ENCODE measurements around the gene PRKCZ. TPM values are rescaled to one million over a fixed set of nuclear protein-coding genes. Genes with fewer than 3 reads are reported as not detected.

PRKCZ gene
- total RNA-seq, 2 donors from 2014 or later, result 12.4 to 20.7 TPM

DNA sequence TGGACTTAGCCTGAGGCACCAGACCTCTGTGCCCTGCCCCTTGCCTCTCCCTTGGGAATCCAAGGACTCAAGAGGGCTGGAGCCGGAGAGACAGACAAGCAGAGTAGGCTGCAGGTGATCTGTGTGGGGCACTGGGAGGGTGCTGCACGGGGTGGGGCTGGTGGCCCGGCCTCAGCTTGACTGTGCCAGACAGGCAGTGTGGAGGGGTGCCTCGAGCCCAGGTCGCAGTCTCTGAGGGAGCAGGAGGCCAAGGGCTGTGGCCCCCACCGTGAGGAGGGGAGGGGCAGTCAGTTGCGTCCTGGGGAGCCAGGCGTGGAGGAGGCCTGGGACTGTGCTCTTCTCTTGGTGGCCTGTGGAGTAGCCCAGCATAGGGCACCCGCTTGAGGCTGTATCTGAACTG is 27.0 kb upstream of the PRKCZ start:
- DNase-seq (no peak), ATAC-seq (no peak)
- intact Hi-C loops (cut with DNase I), result no loop called here

DNA sequence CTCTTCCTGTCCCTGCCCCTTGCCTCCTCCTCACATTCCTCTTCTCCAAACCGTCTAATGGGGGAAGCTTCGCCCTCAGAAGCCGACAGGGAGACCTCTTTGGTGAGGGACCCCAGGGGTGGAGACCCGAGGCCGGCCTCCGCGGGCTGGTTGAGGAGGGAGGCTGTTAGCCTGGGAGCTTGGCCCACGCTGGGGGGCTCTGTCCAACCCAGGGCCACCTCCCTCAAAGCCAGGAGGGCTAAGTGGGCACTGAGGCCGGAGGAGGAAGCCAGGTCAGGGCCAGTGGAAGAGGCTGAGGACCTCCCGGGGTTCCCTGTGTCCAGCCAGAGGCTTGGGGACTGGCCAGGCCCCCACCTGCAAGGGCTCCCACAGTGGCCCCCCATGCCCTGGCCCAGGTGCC is 25.8 kb upstream of the PRKCZ start:
- DNase-seq (no peak), ATAC-seq (no peak)
- intact Hi-C loops (cut with DNase I), result no loop called here

DNA sequence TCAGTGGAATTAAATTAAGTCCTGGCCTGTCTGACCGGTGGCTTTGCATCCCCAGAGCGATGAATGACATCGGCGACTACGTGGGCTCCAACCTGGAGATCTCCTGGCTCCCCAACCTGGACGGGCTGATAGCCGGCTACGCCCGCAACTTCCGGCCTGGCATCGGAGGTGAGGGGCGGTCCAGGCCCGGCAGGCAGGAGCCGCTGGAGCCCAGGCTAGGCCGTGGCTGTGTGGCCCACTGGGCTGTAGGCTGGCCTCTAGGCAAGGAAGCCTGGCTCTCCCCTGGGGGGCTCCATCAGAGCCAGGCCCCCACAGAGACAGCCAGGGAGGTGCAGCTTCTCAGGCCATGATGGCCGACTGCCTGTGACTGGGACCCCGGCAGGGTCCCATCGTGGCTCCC is 25.3 kb upstream of the PRKCZ start:
- intact Hi-C loops (cut with DNase I), result no loop called here
- ATAC-seq (no peak), DNase-seq (no peak)

DNA sequence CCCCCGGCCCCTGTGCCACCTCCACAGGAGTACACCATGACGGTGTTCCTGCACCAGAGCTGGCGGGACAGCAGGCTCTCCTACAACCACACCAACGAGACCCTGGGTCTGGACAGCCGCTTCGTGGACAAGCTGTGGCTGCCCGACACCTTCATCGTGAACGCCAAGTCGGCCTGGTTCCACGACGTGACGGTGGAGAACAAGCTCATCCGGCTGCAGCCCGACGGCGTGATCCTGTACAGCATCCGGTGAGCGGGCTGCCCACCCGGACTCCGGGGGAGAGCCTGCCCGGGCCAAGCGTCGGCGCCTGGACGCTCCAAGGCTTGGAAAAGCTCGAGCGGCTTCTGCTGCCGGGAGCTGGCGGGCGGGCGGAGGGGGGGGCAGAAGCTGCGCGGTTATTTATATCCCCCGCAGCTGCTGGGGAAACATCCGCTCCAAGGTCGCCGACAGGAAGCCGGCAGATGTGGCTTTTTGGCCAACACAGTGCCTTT is 24.7 kb upstream of the PRKCZ start:
- DNase-seq (peak; percentile 40), ATAC-seq (peak; percentile 46 to 66)
- intact Hi-C loops (cut with DNase I), result no loop called here

DNA sequence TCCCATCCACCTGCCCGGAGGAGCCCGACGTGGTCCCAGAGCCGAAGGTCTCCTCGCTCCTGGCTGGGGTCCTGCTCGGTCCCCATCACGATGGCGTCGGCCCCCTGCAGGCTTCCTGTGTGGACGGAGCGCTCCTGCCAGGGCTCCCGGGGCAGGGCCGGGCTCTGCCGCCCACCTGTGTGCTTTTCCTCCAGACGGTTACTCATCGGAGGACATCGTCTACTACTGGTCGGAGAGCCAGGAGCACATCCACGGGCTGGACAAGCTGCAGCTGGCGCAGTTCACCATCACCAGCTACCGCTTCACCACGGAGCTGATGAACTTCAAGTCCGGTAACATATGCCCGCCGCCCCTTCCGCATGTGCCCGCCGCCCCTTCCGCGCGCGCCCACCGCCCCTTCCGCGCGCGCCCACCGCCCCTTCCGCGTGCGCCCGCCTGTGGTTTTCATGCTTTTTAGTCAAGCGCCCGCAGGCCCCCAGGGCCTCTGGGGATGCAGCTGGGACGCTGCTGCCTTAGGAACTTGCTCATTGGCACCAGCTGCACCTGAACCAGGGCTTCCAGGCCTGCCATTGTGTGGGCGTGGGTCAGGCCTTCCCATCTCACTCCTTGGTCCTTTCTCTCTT is 22.1 kb upstream of the PRKCZ start:
- DNase-seq (no peak), ATAC-seq (no peak)
- intact Hi-C loops (cut with DNase I), result no loop called here

- DNase-seq, result no peak
- no peak for ATAC-seq
- intact Hi-C loops (cut with DNase I), result no loop called here
These were observed 21.2 kb upstream of the PRKCZ start for GRCh38 chr1:2028870-2029560.

- intact Hi-C loops (cut with DNase I), result no loop called here
- DNase-seq (no peak), ATAC-seq (no peak)
These were observed 20.6 kb upstream of the PRKCZ start for GRCh38 chr1:2029561-2029960.

- DNase-seq (no peak), ATAC-seq (no peak)
- intact Hi-C loops (cut with DNase I), result no loop called here
These were observed 19.9 kb upstream of the PRKCZ start for GRCh38 chr1:2030076-2030871.

DNA sequence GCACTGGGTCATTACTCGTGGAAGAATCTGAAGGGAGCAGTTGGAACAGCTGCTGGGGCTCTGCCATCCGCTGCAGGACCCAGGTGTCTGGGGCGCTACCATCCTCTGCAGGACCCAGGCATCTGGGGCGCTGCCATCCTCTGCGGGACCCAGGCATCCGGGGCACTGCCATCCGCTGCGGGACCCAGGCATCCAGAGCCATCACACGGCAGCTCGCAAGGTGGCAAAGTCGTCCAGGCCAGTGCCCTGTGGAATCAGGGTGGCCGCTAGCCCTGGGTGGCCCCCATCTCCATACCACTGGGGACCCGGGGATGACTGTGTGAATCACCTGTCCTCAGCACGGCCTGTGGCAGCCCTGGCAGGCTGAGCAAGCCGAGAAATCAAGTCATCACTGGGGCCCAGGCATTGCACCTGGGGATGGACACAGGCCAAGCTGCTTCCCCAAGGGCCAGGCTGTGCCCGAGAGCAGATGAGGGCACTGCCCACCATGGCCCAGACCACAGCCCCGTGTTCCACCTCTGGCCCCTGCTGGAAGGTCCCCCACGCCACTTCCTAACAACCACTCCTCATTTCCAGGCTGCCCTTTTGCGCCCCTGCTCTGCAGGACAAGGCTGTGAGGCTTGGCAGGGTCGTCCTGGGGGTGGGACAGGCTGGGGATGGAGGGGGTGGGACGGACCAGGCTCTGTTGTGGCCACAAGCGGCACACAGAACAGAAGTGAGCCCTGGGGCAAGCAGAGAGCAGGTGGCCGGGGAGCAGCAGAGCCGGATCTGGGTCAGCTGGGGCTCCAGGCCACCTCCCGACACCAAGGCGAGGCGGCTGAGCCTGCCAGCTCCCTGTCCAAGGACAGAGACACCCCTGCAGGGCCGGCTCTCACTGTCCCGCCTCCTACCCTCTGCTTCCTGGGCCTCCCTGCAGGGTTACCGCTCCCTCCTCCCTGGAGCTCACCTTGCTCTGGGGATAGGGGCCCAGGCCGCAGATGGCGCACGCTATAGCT is 18.4 kb upstream of the PRKCZ start:
- intact Hi-C loops (cut with DNase I), result no loop called here
- ATAC-seq, result peak in 1 of 2 donors; percentile 56
- no peak for DNase-seq

- ATAC-seq, result peak in 1 of 2 donors; percentile 75
- intact Hi-C loops (cut with DNase I), result no loop called here
- DNase-seq, result no peak
These were observed 17.5 kb upstream of the PRKCZ start for GRCh38 chr1:2032737-2033136.

DNA sequence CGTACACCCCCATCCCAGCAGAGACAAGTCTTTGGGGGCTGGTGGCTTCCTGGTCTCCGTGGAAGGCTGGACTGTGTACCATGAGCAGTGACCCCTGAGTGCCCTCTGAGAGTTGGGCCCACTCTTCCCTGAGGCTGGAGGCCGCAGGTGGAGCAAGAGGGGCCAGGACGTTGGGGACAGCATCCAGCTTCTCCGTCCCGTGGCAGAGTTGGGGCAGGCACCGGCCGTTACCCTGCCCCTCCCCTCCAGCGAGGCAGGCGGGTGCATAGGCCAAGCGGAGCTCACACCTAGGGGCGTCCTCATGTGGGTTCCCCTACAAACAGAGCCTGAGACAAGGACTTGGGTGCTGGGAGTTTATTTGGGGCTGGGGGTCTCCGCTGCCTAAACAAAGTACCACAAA is 17.0 kb upstream of the PRKCZ start:
- intact Hi-C loops (cut with DNase I), result no loop called here
- DNase-seq (no peak), ATAC-seq (no peak)

DNA sequence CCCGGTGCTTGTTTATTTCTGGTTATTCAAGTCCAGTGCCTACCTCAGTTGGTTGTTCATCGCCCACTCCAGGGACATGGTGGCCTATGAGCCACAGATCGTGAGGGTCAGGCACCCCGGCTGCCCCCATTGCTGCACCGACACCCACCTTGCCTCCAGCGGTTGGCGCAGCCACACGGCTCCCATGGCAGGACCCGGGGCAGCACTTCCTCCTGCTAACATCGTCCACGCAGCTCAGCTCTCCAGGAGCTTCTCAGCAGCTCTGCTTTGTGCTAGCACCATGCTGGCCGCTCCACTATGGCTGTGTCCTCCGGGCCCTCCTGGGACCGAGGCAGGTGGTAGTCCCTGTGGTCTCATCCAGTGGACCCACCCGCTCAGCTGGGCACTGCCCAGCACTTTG is 13.9 kb upstream of the PRKCZ start:
- ATAC-seq, result no peak

GRCh38 chr1:2037314-2037979 is 12.8 kb upstream of the PRKCZ start:
- DNase-seq, result no peak
- ATAC-seq, result no peak
- intact Hi-C loops (cut with DNase I), result no loop called here

More for the DNA sequence above, 13.9 kb upstream of the PRKCZ start:
- no peak for DNase-seq
- intact Hi-C loops (cut with DNase I), result no loop called here

DNA sequence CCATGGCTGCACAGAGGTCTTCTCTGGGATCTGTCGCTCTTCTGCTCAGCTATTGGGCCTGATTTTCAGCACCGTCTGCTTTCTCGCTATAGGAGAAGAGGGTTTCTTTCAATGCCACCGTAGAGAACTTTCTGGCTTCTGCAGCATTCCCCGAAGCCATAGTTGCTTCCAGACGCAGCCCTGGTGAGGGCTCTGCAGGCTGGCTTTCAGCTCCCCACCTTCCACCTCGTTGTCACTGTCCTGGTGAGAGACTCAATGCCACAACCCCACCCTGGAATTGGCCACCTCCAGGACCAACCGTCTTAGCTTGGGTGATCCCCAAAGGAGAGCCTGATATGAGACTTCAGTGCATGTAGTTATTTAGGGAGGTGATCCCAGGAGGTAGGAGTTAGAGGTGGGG is 12.0 kb upstream of the PRKCZ start:
- no peak for DNase-seq
- intact Hi-C loops (cut with DNase I), result no loop called here
- no peak for ATAC-seq

DNA sequence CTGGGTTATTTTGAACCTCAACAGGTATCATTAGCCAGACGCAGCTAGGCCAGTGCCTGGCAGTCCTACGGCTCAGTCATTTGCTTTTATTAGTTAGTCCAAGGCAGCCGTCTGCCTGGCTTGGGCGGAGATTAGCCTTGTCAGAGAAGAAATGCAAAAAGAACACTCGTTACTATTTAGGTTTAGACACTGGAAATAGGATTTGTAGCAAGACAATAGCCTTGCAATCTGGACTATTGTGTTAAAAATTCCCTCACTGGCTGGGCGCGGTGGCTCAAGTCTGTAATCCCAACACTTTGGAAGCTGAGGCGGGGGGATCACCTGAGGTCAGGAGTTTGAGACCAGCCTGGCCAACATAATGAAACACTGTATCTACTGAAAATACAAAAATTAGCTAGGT is 11.0 kb upstream of the PRKCZ start:
- ATAC-seq, result no peak
- intact Hi-C loops (cut with DNase I), result no loop called here
- DNase-seq, result no peak

DNA sequence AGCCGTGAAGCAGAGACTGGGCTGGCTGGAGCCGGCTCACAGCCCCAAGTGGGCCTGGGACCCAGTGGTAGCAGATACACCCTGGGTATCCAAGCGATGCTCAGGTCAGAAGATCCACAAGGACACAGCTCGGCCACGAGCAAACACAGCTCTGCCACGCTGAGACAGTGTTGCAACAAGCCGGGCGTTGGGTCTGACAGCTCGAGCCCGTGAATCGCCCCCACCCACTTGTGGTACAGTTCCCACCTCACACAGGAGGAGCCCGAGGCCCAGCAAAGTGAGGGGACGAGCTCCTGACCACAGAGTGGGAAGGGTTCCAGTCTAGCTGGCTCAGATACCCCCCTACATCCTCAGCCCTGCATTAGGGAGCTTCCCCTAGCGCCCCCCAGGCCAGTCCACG is 8.9 kb upstream of the PRKCZ start:
- no peak for ATAC-seq
- intact Hi-C loops (cut with DNase I), result loop anchor here in 1 of 2 donors (5.0 kb wide), 1 partner anchor 94 kb away; no protein-coding TSS in a partner anchor
- DNase-seq, result no peak

- ATAC-seq, result no peak
- intact Hi-C loops (cut with DNase I), result loop anchor here in 1 of 2 donors (5.0 kb wide), 1 partner anchor 95 kb away; no protein-coding TSS in a partner anchor
- DNase-seq, result no peak
These were observed 8.3 kb upstream of the PRKCZ start for GRCh38 chr1:2041887-2042286.

All from left cardiac atrium (tissue), 4 donors.